Colonic mucosa (tissue), 4 donors: ENCODE results near the gene MYMK. TPM values are rescaled to one million over a fixed set of nuclear protein-coding genes. Genes with fewer than 3 reads are reported as not detected.

Experiments used
- DNase-seq: peaks from one replicate; pipeline ENCODE4 v3.0.0-alpha.2; 2020
- H3K27ac ChIP-seq: fragments of 200-600 bp; one replicate; pipeline ENCODE4 v1.8.0; 2021
- H3K27me3 ChIP-seq: fragments of 200-600 bp; one replicate; pipeline ENCODE4 v1.8.0; 2021
- H3K36me3 ChIP-seq: fragments of 200-600 bp; one replicate; pipeline ENCODE4 v1.8.0; 2021
- H3K4me1 ChIP-seq: fragments of 200-600 bp; one replicate; pipeline ENCODE4 v1.8.0; 2021; ENCODE audit warnings: mild to moderate bottlenecking
- H3K4me3 ChIP-seq: fragments of 200-600 bp; one replicate; pipeline ENCODE4 v1.8.0; 2021
- H3K9ac ChIP-seq, 2 donors: one replicate each; pipeline ENCODE4 v1.7.0; 2013; ENCODE audit warnings: control low read depth in 2 of 2, low read depth in 2 of 2, low read length in 2 of 2
- H3K9me3 ChIP-seq: fragments of 200-600 bp; one replicate; pipeline ENCODE4 v1.8.0; 2021
- CTCF ChIP-seq: fragments of 200-600 bp; IDR thresholded peaks from one replicate; pipeline ENCODE4 v1.8.0; 2022; ENCODE audit warnings: antibody characterized with exemption, mild to moderate bottlenecking
- intact Hi-C: fragments of 100-400 bp; cut with DNase I; formaldehyde crosslinking; loops from one replicate; pipeline ENCODE4 v1.14.1; 2022
- total RNA-seq, 2 donors: library from RNA; stranded (reverse); fragmentation: NEBNext Ultra II Directional in 1 of 2; extraction: Animal tissue kit (Norgen Biotek cat#: 25700) in 1 of 2; gene quantifications; one replicate each; pipeline ENCODE4 v1.2.1, GENCODE V29; 2021
- donor health status: healthy.
- donor health status: DM: no; HTN: no; CAD: no.
- donor health status: DM: no; HTN: no; CAD: no.

MYMK gene
- total RNA-seq, 2 donors from 2014 or later = not detected

- no peak for DNase-seq
- TF ChIP-seq CTCF = no peak
- Histone ChIP-seq H3K27me3 (no peaks in the 10 kb centered on the region), H3K9ac (no peak overlapping the region), H3K36me3 (no peaks in the 10 kb centered on the region), H3K9me3 (no peaks in the 10 kb centered on the region), H3K4me3 (no peak overlapping the region), H3K27ac (no peak overlapping the region), H3K4me1 (peaks cover 15% of the 10 kb centered on the region)
- intact Hi-C loops = no loop called here
Measured at GRCh38 chr9:133474853-133475252, 49.9 kb downstream of the MYMK start.

GRCh38 chr9:133474215-133474614 is 50.5 kb downstream of the MYMK start:
- Histone ChIP-seq H3K4me1 (peaks cover 9% of the 10 kb centered on the region), H3K4me3 (no peak overlapping the region), H3K27ac (no peak overlapping the region), H3K36me3 (no peaks in the 10 kb centered on the region), H3K9ac (peak overlapping the region in 1 of 2 donors; percentile 24), H3K27me3 (no peaks in the 10 kb centered on the region), H3K9me3 (no peaks in the 10 kb centered on the region)
- TF ChIP-seq CTCF = no peak
- DNase-seq = no peak
- intact Hi-C loops = no loop called here

GRCh38 chr9:133473743-133474142 is 51.0 kb downstream of the MYMK start:
- H3K27ac ChIP-seq = no peak overlapping the region
- no peaks in the 10 kb centered on the region for H3K36me3 ChIP-seq

GRCh38 chr9:133472753-133473378 is 51.9 kb downstream of the MYMK start:
- H3K36me3 ChIP-seq = no peaks in the 10 kb centered on the region
- no peak overlapping the region for H3K27ac ChIP-seq
- no peak overlapping the region for H3K9ac ChIP-seq
- no peak for DNase-seq
- H3K4me1 ChIP-seq = no peaks in the 10 kb centered on the region
- H3K9me3 ChIP-seq = no peaks in the 10 kb centered on the region
- H3K4me3 ChIP-seq = no peak overlapping the region
- intact Hi-C loops = no loop called here
- no peak for TF ChIP-seq CTCF
- H3K27me3 ChIP-seq = no peaks in the 10 kb centered on the region

More at GRCh38 chr9:133473743-133474142, 51.0 kb downstream of the MYMK start:
- TF ChIP-seq CTCF = no peak
- intact Hi-C loops = no loop called here
- Histone ChIP-seq H3K4me1 (peaks cover 6% of the 10 kb centered on the region), H3K9me3 (no peaks in the 10 kb centered on the region), H3K27me3 (no peaks in the 10 kb centered on the region), H3K4me3 (no peak overlapping the region), H3K9ac (no peak overlapping the region)
- no peak for DNase-seq

GRCh38 chr9:133472277-133472645 is 52.5 kb downstream of the MYMK start:
- TF ChIP-seq CTCF = no peak
- Histone ChIP-seq H3K27ac (no peak overlapping the region), H3K9me3 (no peaks in the 10 kb centered on the region), H3K4me1 (no peaks in the 10 kb centered on the region), H3K9ac (no peak overlapping the region), H3K27me3 (no peaks in the 10 kb centered on the region), H3K36me3 (no peaks in the 10 kb centered on the region), H3K4me3 (no peak overlapping the region)
- DNase-seq = no peak
- intact Hi-C loops = no loop called here
